Fibroblast of lung (primary cell): ENCODE data around the gene MAEA. TPM values are rescaled to one million over a fixed set of nuclear protein-coding genes. Genes with fewer than 3 reads are reported as not detected.

Source experiments
- DNase-seq, 2 donors: peaks; one replicate each; pipeline versions ENCODE4 v3.0.0 to v3.0.0-alpha.2; 2010; ENCODE audit warnings: low read depth in 2 of 2
- H2AFZ ChIP-seq: 2 replicates; pipeline ENCODE4 v1.5.1; 2012; ENCODE audit warnings: low read length, control low read depth, inconsistent platforms
- H3K27ac ChIP-seq: 2 replicates; pipeline ENCODE4 v1.5.1; 2011; ENCODE audit warnings: low read length, control low read depth; ENCODE audit not compliant: insufficient read depth
- H3K27me3 ChIP-seq: 2 replicates; pipeline ENCODE4 v1.5.1; 2011; ENCODE audit warnings: mild to moderate bottlenecking, low read length; ENCODE audit not compliant: control insufficient read depth, insufficient read depth
- H3K36me3 ChIP-seq: 2 replicates; pipeline ENCODE4 v1.5.1; 2011; ENCODE audit warnings: low read length; ENCODE audit not compliant: control insufficient read depth, insufficient read depth
- H3K4me1 ChIP-seq: 2 replicates; pipeline ENCODE4 v1.5.1; 2011; ENCODE audit warnings: low read length; ENCODE audit not compliant: control insufficient read depth, insufficient read depth; ENCODE audit errors: extremely low read depth
- H3K4me2 ChIP-seq: 2 replicates; pipeline ENCODE4 v1.5.1; 2011; ENCODE audit warnings: low read length, control low read depth; ENCODE audit not compliant: insufficient read depth; ENCODE audit errors: extremely low read depth
- H3K4me3 ChIP-seq, 4 experiments: fragments of 200-600 bp in 1 of 4; sonication (generic) in 1 of 4; replicated peaks in 1 of 4; 2 replicates each; pipeline ENCODE4 v1.5.1; 2011 to 2016; ENCODE audit warnings: low read length in 4 of 4, low read depth in 3 of 4, mild to moderate bottlenecking in 3 of 4, control low read depth in 2 of 4, inconsistent platforms in 1 of 4, mixed read lengths in 1 of 4; ENCODE audit not compliant: insufficient read depth in 1 of 4; ENCODE audit errors: control extremely low read depth in 1 of 4
- H3K79me2 ChIP-seq: 2 replicates; pipeline ENCODE4 v1.5.1; 2012; ENCODE audit warnings: mild to moderate bottlenecking, low read length, inconsistent platforms; ENCODE audit not compliant: control insufficient read depth, insufficient read depth
- H3K9ac ChIP-seq: 2 replicates; pipeline ENCODE4 v1.5.1; 2011; ENCODE audit warnings: mild to moderate bottlenecking, low read length, control low read depth; ENCODE audit not compliant: insufficient read depth
- H3K9me3 ChIP-seq: 2 replicates; pipeline ENCODE4 v1.5.1; 2012; ENCODE audit warnings: low read depth, low read length; ENCODE audit not compliant: control insufficient read depth, insufficient read depth
- H4K20me1 ChIP-seq: 2 replicates; pipeline ENCODE4 v1.5.1; 2011; ENCODE audit warnings: low read length; ENCODE audit not compliant: control insufficient read depth, insufficient read depth; ENCODE audit errors: extremely low read depth
- CTCF ChIP-seq, 2 donors: IDR thresholded peaks in 1 of 2; conservative IDR thresholded peaks in 1 of 2; 1 replicate in 1 of 2; 2 replicates in 1 of 2; pipeline ENCODE4 v1.5.1; 2011 to 2012; ENCODE audit warnings: low read length in 2 of 2, control low read depth in 1 of 2, inconsistent platforms in 1 of 2, low read depth in 1 of 2, mild to moderate bottlenecking in 1 of 2
- EZH2 ChIP-seq: IDR thresholded peaks from 2 replicates; pipeline ENCODE4 v1.5.1; 2012; ENCODE audit warnings: low read length, control low read depth, mild to moderate bottlenecking; ENCODE audit errors: missing control alignments
- polyA plus RNA-seq, 2 donors: library from polyadenylated mRNA; depleted of rRNA in 1 of 2; stranded (reverse) in 1 of 2; unstranded in 1 of 2; fragments of >200 nt; gene quantifications; 2 replicates each; pipeline ENCODE4 v1.2.1, GENCODE V29; 2011 to 2012; ENCODE audit warnings: missing spikeins in 1 of 2
- total RNA-seq: library from RNA; depleted of rRNA; stranded (reverse); fragments of >200 nt; gene quantifications from 2 replicates; pipeline ENCODE4 v1.2.1, GENCODE V29; 2014

MAEA gene
- total and polyA plus RNA-seq, 2 donors (not counting 1 experiment from before 2014, with no cell fraction given): 44.3 to 53.8 TPM

- peaks cover 22% of the 10 kb centered on the region for H3K36me3 ChIP-seq
- peaks cover 26% of the 10 kb centered on the region for H3K79me2 ChIP-seq
- H3K9me3 ChIP-seq: no peaks in the 10 kb centered on the region
Measured at GRCh38 chr4:1315306-1315705, 25.6 kb downstream of the MAEA start.

DNA sequence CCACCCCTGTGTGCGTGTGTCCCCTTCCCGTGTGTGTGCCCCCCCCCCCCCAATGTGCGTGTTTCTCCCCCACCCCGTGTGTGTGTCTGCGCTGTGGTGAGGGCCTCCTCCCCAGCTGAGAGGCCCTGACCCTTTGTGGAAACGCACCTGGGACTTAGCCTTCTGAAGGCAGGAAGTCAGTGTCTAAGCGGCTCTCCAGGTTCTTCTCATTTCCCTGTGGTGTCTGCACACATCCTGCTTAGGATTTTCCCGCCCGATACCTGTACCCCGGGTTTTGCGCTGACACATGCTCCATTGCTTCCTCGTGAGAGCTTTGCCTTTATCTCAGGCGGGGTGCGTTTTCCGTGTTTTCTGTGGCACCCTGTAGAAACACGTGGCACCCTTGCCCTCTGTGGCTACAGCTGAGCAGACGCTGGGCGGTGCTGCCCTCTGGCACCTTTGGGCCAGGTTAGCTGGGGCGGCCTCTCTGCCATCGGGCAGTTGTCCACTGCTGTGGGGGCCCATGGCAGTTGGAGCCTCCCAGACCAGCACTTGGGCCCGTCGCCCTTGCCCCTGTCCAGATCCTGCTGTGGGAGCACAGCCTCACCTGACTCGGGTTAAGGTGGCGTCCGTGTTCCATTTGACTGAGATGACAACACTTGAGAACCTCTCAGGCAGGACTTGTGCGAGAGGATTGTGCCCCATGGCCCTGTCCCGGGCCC lies 26.3 kb downstream of the MAEA start:
- H3K27ac ChIP-seq: no peak overlapping the region
- peaks cover 22% of the 10 kb centered on the region for H3K36me3 ChIP-seq
- H3K4me3 ChIP-seq: no peak overlapping the region
- DNase-seq: no peak
- H3K4me1 ChIP-seq: no peaks in the 10 kb centered on the region
- peaks cover 20% of the 10 kb centered on the region for H3K79me2 ChIP-seq
- no peaks in the 10 kb centered on the region for H3K9me3 ChIP-seq
- no peak overlapping the region for H3K9ac ChIP-seq
- H4K20me1 ChIP-seq: no peaks in the 10 kb centered on the region
- TF ChIP-seq CTCF (conservative IDR thresholded peaks at IDR 0.05 in 1 of 2, IDR thresholded peaks at IDR 0.05 in 1 of 2; ENCODE audit: low read depth in 1 of 2, low read length in 2 of 2) (no peak), EZH2 (no peak)
- H3K4me2 ChIP-seq: no peak overlapping the region
- no peaks in the 10 kb centered on the region for H3K27me3 ChIP-seq
- no peak overlapping the region for H2AFZ ChIP-seq

More at GRCh38 chr4:1315306-1315705, 25.6 kb downstream of the MAEA start:
- Histone ChIP-seq H3K4me2 (no peak overlapping the region), H3K27ac (no peak overlapping the region), H3K9ac (no peak overlapping the region), H2AFZ (no peak overlapping the region), H3K27me3 (no peaks in the 10 kb centered on the region), H3K4me1 (no peaks in the 10 kb centered on the region), H3K4me3 (no peak overlapping the region), H4K20me1 (no peaks in the 10 kb centered on the region)
- DNase-seq: no peak
- TF ChIP-seq CTCF (conservative IDR thresholded peaks at IDR 0.05 in 1 of 2, IDR thresholded peaks at IDR 0.05 in 1 of 2; ENCODE audit: low read depth in 1 of 2, low read length in 2 of 2): no peak
- TF ChIP-seq EZH2: no peak

DNA sequence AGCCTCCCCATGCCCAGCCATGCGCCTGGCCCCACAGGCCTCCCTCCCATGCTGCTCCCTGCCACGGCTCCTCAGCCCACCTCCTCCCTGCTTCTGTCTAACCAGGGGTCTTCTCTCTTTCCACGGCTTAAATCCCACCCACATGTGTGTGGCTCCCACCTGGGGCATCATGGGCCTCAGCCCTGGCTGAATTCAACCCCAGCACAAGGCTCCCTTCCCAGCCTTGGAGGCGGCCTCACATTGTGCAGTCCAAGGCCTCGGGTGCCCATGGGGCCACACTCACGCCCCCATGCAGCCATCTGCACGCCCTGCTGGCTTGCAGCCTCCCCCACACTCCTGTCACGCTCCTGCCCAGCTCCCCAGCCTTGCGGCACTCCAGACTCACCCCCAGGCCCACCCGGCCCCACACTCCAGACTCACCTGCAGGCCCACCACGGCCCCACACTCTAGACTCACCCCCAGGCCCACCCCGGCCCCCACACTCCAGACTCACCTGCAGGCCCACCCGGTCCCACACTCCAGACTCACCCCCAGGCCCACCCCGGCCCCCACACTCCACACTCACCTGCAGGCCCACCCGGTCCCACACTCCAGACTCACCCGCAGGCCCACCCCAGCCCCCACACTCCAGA lies 27.0 kb downstream of the MAEA start:
- TF ChIP-seq EZH2: no peak
- peaks cover 22% of the 10 kb centered on the region for H3K36me3 ChIP-seq
- no peak overlapping the region for H2AFZ ChIP-seq
- no peak for DNase-seq
- H3K9ac ChIP-seq: no peak overlapping the region
- no peak overlapping the region for H3K4me3 ChIP-seq
- H3K79me2 ChIP-seq: peaks cover 13% of the 10 kb centered on the region
- no peak overlapping the region for H3K4me2 ChIP-seq
- H3K4me1 ChIP-seq: no peaks in the 10 kb centered on the region
- H3K27me3 ChIP-seq: no peaks in the 10 kb centered on the region
- no peaks in the 10 kb centered on the region for H3K9me3 ChIP-seq
- H3K27ac ChIP-seq: no peak overlapping the region
- H4K20me1 ChIP-seq: no peaks in the 10 kb centered on the region
